PFSK-1 (cell line): ENCODE data around the gene B3GNT9.

ENCODE experiments used
- FOXP2 ChIP-seq: optimal IDR thresholded peaks from 2 replicates; pipeline ENCODE3; 2011; ENCODE audit warnings: borderline replicate concordance, control low read depth, inconsistent platforms; ENCODE audit not compliant: insufficient read depth; ENCODE audit errors: extremely low read length, extremely low read depth
- POLR2AphosphoS5 ChIP-seq: IDR thresholded peaks from 2 replicates; pipeline ENCODE4 v1.6.1; 2012; ENCODE audit warnings: low read depth, mild to moderate bottlenecking, control low read depth, low read length, moderate library complexity
- SIN3A ChIP-seq: IDR thresholded peaks from 2 replicates; pipeline ENCODE4 v1.6.1; 2012; ENCODE audit warnings: mild to moderate bottlenecking, low read length, moderate library complexity, borderline replicate concordance; ENCODE audit not compliant: insufficient read depth
- TAF1 ChIP-seq: IDR thresholded peaks from 2 replicates; pipeline ENCODE4 v1.6.1; 2012; ENCODE audit warnings: low read length, control low read depth, borderline replicate concordance; ENCODE audit not compliant: insufficient read depth
- TF ChIP-seq, protein P1 (sequence below), 2 experiments: IDR thresholded peaks; 2 replicates each; pipeline versions ENCODE4 v1.6.1 to v1.8.0; 2011 to 2012; ENCODE audit warnings: low read depth in 2 of 2, low read length in 2 of 2, control low read depth in 1 of 2, inconsistent platforms in 1 of 2, mild to moderate bottlenecking in 1 of 2, moderate library complexity in 1 of 2; ENCODE audit not compliant: insufficient read depth in 1 of 2

B3GNT9 gene

DNA sequence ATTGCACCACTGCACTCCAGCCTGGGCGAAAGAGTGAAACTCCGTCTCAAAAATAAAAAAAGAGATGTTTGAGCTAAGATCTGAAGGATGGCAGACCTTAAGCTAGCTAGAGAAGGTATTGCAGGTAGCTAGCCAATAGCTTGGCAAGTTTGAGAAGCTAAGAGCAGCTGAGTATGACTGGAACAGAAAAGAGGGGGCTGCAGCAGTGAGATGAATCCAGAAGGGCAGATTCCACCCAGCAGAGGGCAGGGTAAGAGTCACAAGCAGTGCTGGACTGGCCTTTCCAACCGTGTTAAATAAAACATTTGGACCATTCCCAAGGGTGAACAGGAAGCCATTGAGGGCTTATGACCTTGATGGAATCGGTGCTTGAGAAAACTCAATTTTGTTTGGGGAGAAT, 46.7 kb downstream of the B3GNT9 start:
- TF ChIP-seq, protein P1, sequence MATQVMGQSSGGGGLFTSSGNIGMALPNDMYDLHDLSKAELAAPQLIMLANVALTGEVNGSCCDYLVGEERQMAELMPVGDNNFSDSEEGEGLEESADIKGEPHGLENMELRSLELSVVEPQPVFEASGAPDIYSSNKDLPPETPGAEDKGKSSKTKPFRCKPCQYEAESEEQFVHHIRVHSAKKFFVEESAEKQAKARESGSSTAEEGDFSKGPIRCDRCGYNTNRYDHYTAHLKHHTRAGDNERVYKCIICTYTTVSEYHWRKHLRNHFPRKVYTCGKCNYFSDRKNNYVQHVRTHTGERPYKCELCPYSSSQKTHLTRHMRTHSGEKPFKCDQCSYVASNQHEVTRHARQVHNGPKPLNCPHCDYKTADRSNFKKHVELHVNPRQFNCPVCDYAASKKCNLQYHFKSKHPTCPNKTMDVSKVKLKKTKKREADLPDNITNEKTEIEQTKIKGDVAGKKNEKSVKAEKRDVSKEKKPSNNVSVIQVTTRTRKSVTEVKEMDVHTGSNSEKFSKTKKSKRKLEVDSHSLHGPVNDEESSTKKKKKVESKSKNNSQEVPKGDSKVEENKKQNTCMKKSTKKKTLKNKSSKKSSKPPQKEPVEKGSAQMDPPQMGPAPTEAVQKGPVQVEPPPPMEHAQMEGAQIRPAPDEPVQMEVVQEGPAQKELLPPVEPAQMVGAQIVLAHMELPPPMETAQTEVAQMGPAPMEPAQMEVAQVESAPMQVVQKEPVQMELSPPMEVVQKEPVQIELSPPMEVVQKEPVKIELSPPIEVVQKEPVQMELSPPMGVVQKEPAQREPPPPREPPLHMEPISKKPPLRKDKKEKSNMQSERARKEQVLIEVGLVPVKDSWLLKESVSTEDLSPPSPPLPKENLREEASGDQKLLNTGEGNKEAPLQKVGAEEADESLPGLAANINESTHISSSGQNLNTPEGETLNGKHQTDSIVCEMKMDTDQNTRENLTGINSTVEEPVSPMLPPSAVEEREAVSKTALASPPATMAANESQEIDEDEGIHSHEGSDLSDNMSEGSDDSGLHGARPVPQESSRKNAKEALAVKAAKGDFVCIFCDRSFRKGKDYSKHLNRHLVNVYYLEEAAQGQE (IDR thresholded peaks at IDR 0.05; ENCODE audit: insufficient read depth in 1 of 2, low read depth in 2 of 2, low read length in 2 of 2): no peak
- TF ChIP-seq SIN3A (no peak), POLR2AphosphoS5 (no peak), TAF1 (no peak), FOXP2 (no peak)

DNA sequence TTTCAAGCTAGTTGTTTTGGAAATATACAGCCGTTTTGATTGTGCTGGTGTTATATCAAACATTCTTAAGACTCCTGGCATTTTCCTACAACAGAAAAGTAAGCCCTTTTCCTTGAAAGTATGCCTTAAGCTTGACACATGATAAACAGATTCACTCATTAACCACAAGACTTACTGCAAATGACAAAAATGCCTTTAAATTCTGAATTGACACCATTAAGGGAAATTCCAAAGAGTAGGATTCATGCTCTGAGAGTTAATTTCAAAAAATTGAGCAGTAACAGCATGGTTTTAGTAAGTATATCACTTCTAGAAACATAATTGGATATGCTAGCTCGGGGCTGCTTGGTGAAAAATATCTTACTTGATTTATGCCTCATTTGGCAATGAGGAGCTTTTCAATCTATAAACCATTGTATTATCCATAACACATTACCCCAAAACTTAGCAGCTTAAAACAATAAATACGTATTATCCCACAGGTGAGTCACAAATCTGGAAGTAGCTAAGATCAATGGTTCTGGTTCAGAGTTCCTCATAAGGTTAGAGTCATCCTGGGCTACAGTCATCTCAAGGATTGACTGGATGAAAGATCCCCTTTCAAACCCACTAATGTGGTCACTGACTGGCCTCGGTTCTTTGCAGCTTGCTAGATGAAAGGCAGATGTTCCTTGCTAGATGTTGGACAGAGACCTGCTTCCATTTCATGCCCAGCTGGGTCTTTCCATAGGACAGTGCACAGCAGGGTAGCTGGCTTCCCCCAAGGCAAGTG, 49.3 kb downstream of the B3GNT9 start:
- TF ChIP-seq FOXP2 (no peak), TAF1 (no peak), POLR2AphosphoS5 (no peak), SIN3A (no peak)
- TF ChIP-seq, protein P1 (IDR thresholded peaks at IDR 0.05; ENCODE audit: insufficient read depth in 1 of 2, low read depth in 2 of 2, low read length in 2 of 2): no peak

DNA sequence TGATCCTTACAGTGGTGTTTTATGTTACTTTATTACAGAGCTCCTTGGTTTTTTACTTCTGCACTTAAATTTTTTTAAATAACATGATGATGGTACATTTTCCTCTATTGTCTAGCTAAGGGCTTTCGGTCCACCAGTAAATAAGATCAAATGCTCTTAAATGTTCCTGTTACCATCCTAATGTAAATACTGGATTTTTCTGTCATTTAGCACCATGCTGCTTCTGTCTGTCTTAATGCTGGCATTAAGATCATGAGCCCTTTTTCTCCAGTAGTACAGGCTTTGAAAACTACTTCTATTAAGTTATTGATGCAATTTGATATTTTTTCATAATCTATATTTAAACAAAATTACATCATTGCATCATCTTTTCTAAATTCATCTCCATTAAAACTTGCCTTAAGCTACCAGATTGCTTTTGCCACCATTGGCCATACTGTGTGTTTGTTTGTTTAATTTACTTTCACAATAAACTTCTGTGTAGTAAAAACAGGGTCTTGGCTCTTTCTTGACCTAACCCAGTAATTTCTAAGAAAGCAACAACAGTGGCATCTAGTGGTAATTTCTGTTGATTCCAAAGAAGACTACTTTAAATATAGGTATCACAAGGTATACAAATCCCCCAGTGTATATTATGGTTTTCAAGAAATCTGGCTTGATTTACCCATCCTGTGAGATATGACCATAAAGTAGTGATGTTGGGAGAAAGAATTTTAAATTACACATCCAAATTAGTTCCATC, 50.1 kb downstream of the B3GNT9 start:
- TF ChIP-seq, protein P1 (IDR thresholded peaks at IDR 0.05; ENCODE audit: insufficient read depth in 1 of 2, low read depth in 2 of 2, low read length in 2 of 2): no peak
- TF ChIP-seq POLR2AphosphoS5: no peak
- TF ChIP-seq FOXP2: no peak
- TF ChIP-seq TAF1: no peak
- TF ChIP-seq SIN3A: no peak

DNA sequence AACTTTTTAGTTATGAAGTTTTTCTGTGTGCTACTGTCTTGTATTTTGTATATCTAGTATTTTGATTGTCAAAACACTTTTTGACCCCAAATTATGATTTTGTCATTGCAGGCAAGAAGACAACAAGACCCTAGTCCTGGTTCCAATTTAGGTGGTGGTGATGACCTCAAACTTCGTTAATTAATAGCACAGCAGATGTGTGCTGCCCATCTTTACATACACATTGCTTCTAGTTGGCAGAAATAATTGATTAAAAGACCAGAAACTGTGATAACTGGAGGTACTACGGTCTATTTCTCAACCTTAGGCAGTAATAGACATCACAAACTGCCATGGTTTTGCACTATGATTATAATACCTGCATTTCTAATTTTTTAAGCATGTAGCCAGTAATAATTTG, 52.2 kb downstream of the B3GNT9 start:
- TF ChIP-seq SIN3A (no peak), POLR2AphosphoS5 (no peak), FOXP2 (no peak), TAF1 (no peak)
- TF ChIP-seq, protein P1 (IDR thresholded peaks at IDR 0.05; ENCODE audit: insufficient read depth in 1 of 2, low read depth in 2 of 2, low read length in 2 of 2): no peak
